D341Med (cell line): ENCODE measurements around the gene INF2.

ENCODE experiments used
- DNase-seq: peaks from one replicate; pipeline ENCODE4 v3.0.0; 2012; ENCODE audit warnings: low spot score

The INF2 gene

GRCh38 chr14:104770851-104771272 is 81.4 kb downstream of the INF2 start:
- no peak for DNase-seq

- no peak for DNase-seq
Observed at GRCh38 chr14:104771374-104771773, 82.0 kb downstream of the INF2 start.
